Esophagus squamous epithelium (tissue), 5 donors: ENCODE data around the gene CRNN. TPM values are rescaled to one million over a fixed set of nuclear protein-coding genes. Genes with fewer than 3 reads are reported as not detected.

Experiments
- DNase-seq: peaks from one replicate; lab custom pipeline; 2025; lab: John Stamatoyannopoulos, UW
- H3K27ac ChIP-seq, 4 donors: fragments of 200-600 bp; sonication (generic); one replicate each; pipeline ENCODE4 v1.5.1; 2016 to 2019; ENCODE audit warnings: mild to moderate bottlenecking in 1 of 4
- H3K27me3 ChIP-seq, 4 donors: fragments of 200-600 bp; sonication (generic); 1 replicate in 3 of 4; 2 replicates in 1 of 4; pipeline versions ENCODE4 v1.5.1 to v1.6.0; 2017 to 2021; ENCODE audit warnings: antibody characterized with exemption in 1 of 4
- H3K36me3 ChIP-seq, 3 donors: fragments of 200-600 bp; sonication (generic); one replicate each; pipeline ENCODE4 v1.5.1; 2016 to 2019
- H3K4me1 ChIP-seq, 3 donors: fragments of 200-600 bp; sonication (generic); one replicate each; pipeline ENCODE4 v1.5.1; 2017 to 2019
- H3K4me3 ChIP-seq, 4 donors: fragments of 200-600 bp; sonication (generic); 1 replicate in 3 of 4; 2 replicates in 1 of 4; pipeline ENCODE4 v1.5.1; 2016 to 2019; ENCODE audit warnings: mild to moderate bottlenecking in 2 of 4, moderate library complexity in 1 of 4
- H3K9me3 ChIP-seq, 3 donors: fragments of 200-600 bp; sonication (generic); one replicate each; pipeline ENCODE4 v1.5.1; 2016 to 2019
- POLR2A ChIP-seq, 4 donors: fragments of 450-650 bp; IDR thresholded peaks; one replicate each; pipeline ENCODE4 v1.6.1; 2017; ENCODE audit warnings: antibody characterized with exemption in 4 of 4, mild to moderate bottlenecking in 4 of 4, moderate library complexity in 3 of 4
- WGBS, 2 donors: methylation state at CpG; one replicate each; pipeline ENCODE4 v1.1.5; 2018; 5-methylcytosine and 5-hydroxymethylcytosine counted together
- intact Hi-C: fragments of 100-400 bp; cut with DNase I; formaldehyde crosslinking; loops from one replicate; pipeline ENCODE4 v1.15.0; 2022
- small RNA-seq, 4 donors: library from RNA; depleted of rRNA; stranded (forward); fragments of <200 nt; gene quantifications; one replicate each; pipeline ENCODE3, GENCODE V24; 2016
- total RNA-seq, 4 donors: library from RNA; depleted of rRNA; stranded (reverse); fragments of >200 nt; gene quantifications; one replicate each; pipeline ENCODE4 v1.1.0, GENCODE V29; 2016
- TF ChIP-seq, protein P1 (sequence below), 6 experiments: fragments of 450-650 bp in 4 of 6; fragments of 200-600 bp in 2 of 6; sonication (generic) in 2 of 6; IDR thresholded peaks; one replicate each; pipeline ENCODE4 v1.5.1; 2016 to 2019; ENCODE audit warnings: antibody characterized with exemption in 6 of 6, mild to moderate bottlenecking in 4 of 6, moderate library complexity in 4 of 6
- donor health status: DM: yes; HTN: yes; CAD: no.

CRNN gene
- total RNA-seq, 4 donors from 2014 or later = 1,263 to 5,310 (median 2,301) TPM

DNA sequence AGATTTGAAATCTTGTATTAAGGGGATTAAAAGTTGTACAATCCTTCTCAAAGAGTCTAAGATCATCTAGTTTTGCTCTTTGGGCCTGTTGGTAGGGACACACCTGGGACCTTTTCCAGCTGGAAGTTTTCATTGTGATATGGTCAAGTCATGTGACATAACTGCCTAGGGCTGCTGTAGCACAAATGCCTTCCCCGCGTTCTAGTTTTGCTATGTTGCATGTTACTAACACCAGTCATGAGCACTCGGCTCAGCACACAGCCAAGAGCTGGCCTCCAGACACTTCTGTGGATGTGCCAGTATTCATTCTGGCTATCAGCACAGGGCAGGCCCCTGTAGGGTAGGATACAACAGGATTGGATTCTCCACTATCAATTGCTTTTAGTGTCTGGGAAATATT, 39.6 kb downstream of the CRNN start:
- 32 to 64% methylated on average over 3 of the region's 3 CpGs for WGBS, 2 donors
- intact Hi-C loops = no loop called here
- H3K4me1 ChIP-seq = peaks cover 0 to 8% (median 0%) of the 10 kb centered on the region in 3 donors
- no peaks in the 10 kb centered on the region for H3K27me3 ChIP-seq
- H3K9me3 ChIP-seq = peaks cover 0 to 5% (median 0%) of the 10 kb centered on the region in 3 donors
- no peak for DNase-seq
- TF ChIP-seq, protein P1, sequence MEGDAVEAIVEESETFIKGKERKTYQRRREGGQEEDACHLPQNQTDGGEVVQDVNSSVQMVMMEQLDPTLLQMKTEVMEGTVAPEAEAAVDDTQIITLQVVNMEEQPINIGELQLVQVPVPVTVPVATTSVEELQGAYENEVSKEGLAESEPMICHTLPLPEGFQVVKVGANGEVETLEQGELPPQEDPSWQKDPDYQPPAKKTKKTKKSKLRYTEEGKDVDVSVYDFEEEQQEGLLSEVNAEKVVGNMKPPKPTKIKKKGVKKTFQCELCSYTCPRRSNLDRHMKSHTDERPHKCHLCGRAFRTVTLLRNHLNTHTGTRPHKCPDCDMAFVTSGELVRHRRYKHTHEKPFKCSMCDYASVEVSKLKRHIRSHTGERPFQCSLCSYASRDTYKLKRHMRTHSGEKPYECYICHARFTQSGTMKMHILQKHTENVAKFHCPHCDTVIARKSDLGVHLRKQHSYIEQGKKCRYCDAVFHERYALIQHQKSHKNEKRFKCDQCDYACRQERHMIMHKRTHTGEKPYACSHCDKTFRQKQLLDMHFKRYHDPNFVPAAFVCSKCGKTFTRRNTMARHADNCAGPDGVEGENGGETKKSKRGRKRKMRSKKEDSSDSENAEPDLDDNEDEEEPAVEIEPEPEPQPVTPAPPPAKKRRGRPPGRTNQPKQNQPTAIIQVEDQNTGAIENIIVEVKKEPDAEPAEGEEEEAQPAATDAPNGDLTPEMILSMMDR (IDR thresholded peaks at IDR 0.05) = no peak
- no peak for TF ChIP-seq POLR2A (IDR thresholded peaks at IDR 0.05)
- H3K27ac ChIP-seq = no peak overlapping the region
- no peak overlapping the region for H3K4me3 ChIP-seq
- H3K36me3 ChIP-seq = no peaks in the 10 kb centered on the region

DNA sequence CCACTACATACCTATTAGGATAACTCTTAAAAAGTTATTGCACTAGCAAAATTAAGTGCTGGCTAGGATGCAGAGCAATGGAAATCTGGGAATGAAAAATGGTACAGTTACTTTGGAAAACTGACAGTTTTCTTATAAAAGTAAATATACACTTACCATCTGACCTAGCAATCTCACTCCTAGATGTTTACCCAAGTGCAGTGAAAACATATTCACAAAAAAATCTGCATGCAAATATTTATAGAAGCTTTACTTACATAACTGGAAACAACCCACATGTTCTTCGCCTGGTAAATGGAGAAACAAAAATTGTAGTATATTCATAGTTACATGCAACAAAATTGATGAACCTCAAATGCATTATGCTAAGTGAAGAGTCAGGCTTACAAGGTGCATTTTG, 41.4 kb downstream of the CRNN start:
- WGBS, 2 donors = 67 to 73% methylated on average over 1 of the region's 1 CpG

DNA sequence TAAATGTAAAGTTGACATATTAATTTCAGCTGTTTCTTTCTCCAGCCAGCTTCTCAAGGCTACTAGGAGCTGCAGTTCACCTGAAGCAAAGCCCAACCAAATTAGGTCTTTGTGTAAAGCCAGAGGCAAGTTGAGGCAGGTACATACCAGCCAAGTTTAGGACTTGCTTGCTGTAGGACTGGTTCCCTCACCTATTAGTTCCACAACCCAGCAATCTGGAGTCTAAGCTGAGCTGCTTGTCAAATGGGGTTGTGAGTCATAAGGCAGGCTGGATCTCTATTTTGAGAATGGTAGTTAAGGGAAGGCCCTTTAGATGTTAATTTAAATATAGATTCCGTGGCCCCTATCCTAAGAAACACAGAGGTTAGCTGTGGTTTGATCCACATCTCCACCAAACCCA, 46.6 kb downstream of the CRNN start:
- Histone ChIP-seq H3K4me3 (no peak overlapping the region), H3K4me1 (peaks cover 0 to 22% (median 5%) of the 10 kb centered on the region in 3 donors), H3K27ac (peak overlapping the region; percentile 21 to 79 (median 74)), H3K9me3 (peaks cover 0 to 5% (median 0%) of the 10 kb centered on the region in 3 donors), H3K36me3 (no peaks in the 10 kb centered on the region), H3K27me3 (no peaks in the 10 kb centered on the region)
- no peak for TF ChIP-seq POLR2A (IDR thresholded peaks at IDR 0.05)
- TF ChIP-seq, protein P1 (IDR thresholded peaks at IDR 0.05) = no peak
- 18 to 23% methylated on average over 1 of the region's 1 CpG for WGBS, 2 donors
- no peak for DNase-seq
- intact Hi-C loops = no loop called here

More for the DNA sequence above, 41.4 kb downstream of the CRNN start:
- peaks cover 0 to 19% (median 0%) of the 10 kb centered on the region in 3 donors for H3K4me1 ChIP-seq
- no peak overlapping the region for H3K4me3 ChIP-seq
- no peak for DNase-seq
- no peaks in the 10 kb centered on the region for H3K36me3 ChIP-seq
- no peaks in the 10 kb centered on the region for H3K27me3 ChIP-seq
- no peak for TF ChIP-seq POLR2A (IDR thresholded peaks at IDR 0.05)
- TF ChIP-seq, protein P1 (IDR thresholded peaks at IDR 0.05) = no peak
- peaks cover 0 to 5% (median 0%) of the 10 kb centered on the region in 3 donors for H3K9me3 ChIP-seq
- intact Hi-C loops = no loop called here
- no peak overlapping the region for H3K27ac ChIP-seq

DNA sequence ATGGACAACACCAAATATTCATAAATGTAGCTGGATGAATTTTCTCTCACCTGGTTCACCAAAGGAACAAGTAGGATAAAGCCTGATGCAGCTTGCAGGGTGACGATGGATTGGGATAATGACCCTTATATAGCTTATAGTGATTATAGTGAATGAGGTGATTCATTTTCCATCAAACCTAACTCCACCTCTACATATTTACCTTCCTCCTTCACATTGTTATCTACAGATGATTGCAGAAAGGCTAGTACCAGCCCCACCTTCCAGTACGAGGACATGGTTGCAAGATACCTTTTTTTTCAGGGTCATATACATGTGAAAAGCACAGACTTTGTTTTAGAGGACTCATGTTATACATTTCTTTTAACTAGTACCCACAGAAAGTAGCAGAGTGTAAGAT, 54.2 kb downstream of the CRNN start, which contains the start of gene FLG2:
Gene FLG2 (minus strand): TSS at position 101 of the 400 bp plus-strand sequence. CDS start 1,122 bp downstream, outside the sequence.
- Histone ChIP-seq H3K9me3 (no peaks in the 10 kb centered on the region), H3K4me3 (no peak within 1 kb of the TSS), H3K27ac (no peak within 1 kb of the TSS), H3K4me1 (peaks cover 0 to 8% (median 0%) of the 10 kb centered on the region in 3 donors), H3K27me3 (no peaks in the 10 kb centered on the region), H3K36me3 (no peaks in the 10 kb centered on the region)
- DNase-seq = no peak
- intact Hi-C loops = no loop called here
- TF ChIP-seq POLR2A (IDR thresholded peaks at IDR 0.05) = no peak
- TF ChIP-seq, protein P1 (IDR thresholded peaks at IDR 0.05) = no peak
- WGBS, 2 donors = 46 to 58% methylated on average over 2 of the region's 2 CpGs

Small RNAs within 50 kb of the gene (small RNA-seq; reads per million reads assigned to genes)
- gene HMGN3P1 = 0 reads per million in 4 donors

Other genes starting within 250 kb of the CRNN start
- under 1 TPM in 1 of 4 donors, not detected in 3; 0.18 TPM for gene HRNR, start 190.1 kb downstream of the CRNN start, total RNA-seq
- 10 to 100 TPM in 1 of 4 donors, 1 to 10 TPM in 2, under 1 TPM in 1; 0.94 to 21.1 (median 4.3) TPM for gene FLG, start 89.0 kb downstream of the CRNN start, total RNA-seq
- gene FLG2, start 54.3 kb downstream of the CRNN start, total RNA-seq = under 1 TPM in 3 of 4 donors, not detected in 1; 0.11 to 0.19 (median 0.13) TPM
- 1 to 10 TPM in 1 of 4 donors, not detected in 3; 1.2 TPM for gene LCE5A, start 96.5 kb upstream of the CRNN start, total RNA-seq
- 100 to 1,000 TPM in 3 of 4 donors, 10 to 100 TPM in 1; 87.9 to 720 (median 367) TPM for gene CRCT1, start 100.2 kb upstream of the CRNN start, total RNA-seq
- gene LCE3E, start 152.5 kb upstream of the CRNN start, total RNA-seq = 10 to 100 TPM in 1 of 4 donors, 1 to 10 TPM in 2, under 1 TPM in 1; 0.76 to 10.0 (median 2.4) TPM
- 10 to 100 TPM in 1 of 4 donors, not detected in 3; 19.2 TPM for gene LCE3D, start 166.3 kb upstream of the CRNN start, total RNA-seq
- gene LCE3C, start 186.0 kb upstream of the CRNN start, total RNA-seq = not detected
- not detected for gene LCE3B, start 199.5 kb upstream of the CRNN start, total RNA-seq
- not detected for gene LCE3A, start 208.8 kb upstream of the CRNN start, total RNA-seq
- not detected for gene LCE2D, start 249.1 kb upstream of the CRNN start, total RNA-seq